Left renal cortex interstitium (tissue), 4 donors: Measurements from ENCODE around the gene CHSY1. TPM values are rescaled to one million over a fixed set of nuclear protein-coding genes. Genes with fewer than 3 reads are reported as not detected.

ENCODE experiments used
- DNase-seq, 4 donors: peaks; one replicate each; pipeline ENCODE4 v3.0.0-alpha.2; 2013; ENCODE audit warnings: low read depth in 4 of 4, low spot score in 2 of 4, missing footprints in 1 of 4
- polyA plus RNA-seq, 4 donors: library from polyadenylated mRNA; unstranded; fragments of 120-200 nt; gene quantifications; one replicate each; pipeline ENCODE4 v1.2.1, GENCODE V29; 2013; ENCODE audit not compliant: insufficient read length in 4 of 4

CHSY1 gene
- polyA plus RNA-seq, 4 donors: 40.0 to 55.7 (median 44.5) TPM

DNA sequence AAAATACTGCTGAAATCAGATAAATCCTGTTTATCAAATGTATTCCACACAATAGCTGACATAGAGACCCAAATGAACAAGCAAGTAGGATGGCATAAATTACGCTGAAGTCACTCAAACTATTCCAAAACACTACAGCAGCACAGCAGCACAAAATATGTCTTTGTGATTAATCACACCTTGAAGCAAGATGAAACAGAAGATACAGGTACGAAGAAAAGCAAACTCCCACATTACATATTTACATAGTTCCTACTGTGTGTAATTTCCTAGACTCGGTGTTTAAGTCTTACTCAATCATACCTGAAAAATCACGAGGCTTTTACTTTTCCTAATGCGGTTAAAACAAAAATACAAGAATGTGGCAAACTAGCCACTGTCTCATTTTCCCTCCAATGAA lies 38.3 kb downstream of the CHSY1 start:
- no peak for DNase-seq

DNA sequence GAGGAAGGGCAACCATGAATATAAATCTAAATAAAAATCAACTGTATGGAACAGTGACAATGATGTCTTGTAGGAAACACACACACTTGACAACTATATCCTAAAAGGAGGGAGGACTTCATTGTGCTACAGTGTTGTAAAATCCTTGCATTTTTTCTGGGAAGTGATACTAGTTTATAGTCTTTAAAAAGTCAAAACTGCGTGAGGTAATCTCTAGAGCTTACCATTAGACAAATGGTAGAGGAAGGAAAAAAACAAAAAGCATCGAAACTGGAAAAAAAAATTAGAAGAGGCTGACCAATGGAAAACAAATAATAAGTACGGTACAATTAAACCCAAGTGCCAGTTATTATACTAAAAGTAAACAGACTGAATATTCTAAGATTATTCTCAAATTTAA lies 38.7 kb downstream of the CHSY1 start:
- DNase-seq: no peak

DNA sequence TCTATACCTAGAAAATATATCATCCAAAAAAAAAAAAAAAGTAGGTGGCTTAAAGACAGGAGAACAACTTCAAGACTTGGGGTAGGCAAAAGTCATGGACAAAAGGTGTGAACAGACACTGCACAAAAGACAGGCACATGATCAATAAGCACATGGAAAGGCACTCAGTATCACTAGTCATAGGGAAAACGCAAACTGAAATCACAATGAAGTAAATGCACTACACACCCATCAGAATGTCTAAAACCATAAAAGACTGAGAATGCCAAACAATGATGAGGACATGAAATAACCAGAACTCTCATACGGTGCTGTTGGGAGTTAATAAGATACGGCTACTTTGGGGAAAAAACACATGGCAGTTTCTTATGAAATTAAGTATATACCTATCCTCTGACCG lies 40.0 kb downstream of the CHSY1 start:
- no peak for DNase-seq

DNA sequence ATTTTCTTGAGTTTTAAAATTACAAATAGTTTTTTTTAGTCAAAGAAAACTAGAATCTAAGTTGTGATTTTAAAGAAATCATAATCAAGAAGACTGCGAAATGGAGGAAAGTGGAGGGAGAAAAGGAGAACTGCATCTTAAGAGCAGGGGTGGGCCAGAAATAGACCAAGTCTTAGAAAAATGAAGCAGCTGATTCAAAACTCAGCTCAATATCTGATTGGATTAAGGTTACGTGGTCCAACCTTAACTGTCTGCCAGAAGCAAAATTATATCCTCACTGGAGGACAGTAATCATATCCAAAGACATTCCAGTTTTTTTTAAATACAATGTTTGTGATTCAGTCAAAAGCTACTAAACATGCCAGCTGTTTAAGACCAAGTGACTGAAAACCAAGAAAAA lies 41.4 kb downstream of the CHSY1 start:
- DNase-seq: no peak

DNA sequence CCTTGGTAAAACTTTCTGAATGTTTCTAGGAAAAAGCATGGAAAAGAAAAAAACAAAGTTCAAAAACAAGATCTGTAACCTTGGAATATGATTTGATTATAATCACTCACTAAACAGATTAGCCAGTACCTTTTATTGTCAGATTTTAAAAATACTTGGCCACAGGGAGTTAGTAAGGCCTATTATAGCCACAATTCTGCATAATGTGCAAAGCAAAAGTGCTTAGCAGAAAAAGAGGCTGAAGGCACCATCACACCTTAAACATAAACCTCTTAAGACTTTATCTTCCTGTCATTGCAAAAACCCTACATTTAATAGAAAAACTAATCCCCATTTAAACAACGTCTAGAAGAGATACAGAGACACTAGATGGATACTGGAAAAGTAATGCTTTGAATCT lies 41.8 kb downstream of the CHSY1 start:
- no peak for DNase-seq

DNA sequence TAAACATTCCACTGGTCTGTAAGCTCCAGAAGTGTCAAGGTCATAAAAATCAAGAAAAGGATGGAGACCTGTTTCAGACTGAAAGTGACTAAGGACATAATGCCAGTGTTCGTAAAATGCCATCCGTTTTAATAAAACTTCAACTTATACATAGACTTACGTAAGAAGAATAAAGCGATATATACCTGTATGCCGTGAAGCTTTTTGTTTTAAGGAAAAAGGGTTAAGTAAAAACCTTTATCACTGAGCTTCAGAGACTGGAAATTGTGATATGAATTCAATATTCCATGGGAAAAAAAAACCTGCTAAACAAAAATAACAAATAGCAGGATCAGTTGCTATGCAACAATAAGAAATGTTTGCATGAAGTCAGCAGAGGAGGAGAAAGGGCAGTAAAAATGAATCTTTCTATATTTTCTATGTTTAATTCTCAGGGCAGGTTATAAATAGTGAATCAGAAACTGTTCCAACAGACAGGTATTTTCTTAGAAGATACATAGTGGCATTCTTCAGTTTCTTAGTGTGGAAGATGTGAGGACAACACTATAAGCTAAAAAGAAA lies 42.5 kb downstream of the CHSY1 start:
- DNase-seq: no peak

DNA sequence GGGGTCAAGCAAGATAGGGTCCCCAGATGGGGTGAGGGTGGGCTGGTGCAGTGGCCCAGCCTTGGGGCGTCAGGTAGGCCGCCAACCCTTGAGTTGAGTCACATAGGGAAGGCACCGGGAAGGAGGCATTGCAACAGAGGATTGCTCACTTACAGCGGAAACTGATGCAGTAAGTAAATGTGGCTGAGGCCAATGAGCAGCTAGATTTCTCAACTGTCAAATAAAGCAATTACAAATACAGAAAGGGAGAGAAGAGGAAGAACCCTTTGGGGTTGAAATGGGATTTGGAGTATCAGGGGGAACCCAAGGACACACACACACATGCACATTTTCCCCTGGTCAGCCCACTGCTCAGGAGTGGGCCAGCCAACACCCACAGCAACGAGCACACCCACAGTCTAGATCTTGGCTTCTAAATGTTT lies 44.0 kb downstream of the CHSY1 start:
- DNase-seq: no peak

DNA sequence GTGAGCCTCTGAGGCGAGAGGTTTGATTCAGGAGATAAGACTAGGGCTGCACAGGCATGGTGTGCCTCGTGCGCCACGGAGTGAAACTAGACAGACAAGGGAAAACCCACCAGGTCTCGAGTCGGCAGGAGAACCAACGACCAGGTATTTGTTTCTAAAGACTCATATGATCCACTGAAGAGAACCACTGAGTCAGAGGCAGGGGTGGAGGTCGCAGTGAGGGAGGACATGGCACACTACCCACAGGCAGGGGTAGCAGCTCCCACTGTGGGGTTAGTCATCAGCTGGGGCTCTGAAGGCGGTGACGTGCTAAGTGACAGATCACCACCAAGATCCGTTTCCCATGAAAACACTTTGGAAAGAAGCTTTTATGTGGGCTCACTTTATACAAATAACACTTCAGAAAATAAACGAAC lies 45.7 kb downstream of the CHSY1 start:
- DNase-seq: no peak

DNA sequence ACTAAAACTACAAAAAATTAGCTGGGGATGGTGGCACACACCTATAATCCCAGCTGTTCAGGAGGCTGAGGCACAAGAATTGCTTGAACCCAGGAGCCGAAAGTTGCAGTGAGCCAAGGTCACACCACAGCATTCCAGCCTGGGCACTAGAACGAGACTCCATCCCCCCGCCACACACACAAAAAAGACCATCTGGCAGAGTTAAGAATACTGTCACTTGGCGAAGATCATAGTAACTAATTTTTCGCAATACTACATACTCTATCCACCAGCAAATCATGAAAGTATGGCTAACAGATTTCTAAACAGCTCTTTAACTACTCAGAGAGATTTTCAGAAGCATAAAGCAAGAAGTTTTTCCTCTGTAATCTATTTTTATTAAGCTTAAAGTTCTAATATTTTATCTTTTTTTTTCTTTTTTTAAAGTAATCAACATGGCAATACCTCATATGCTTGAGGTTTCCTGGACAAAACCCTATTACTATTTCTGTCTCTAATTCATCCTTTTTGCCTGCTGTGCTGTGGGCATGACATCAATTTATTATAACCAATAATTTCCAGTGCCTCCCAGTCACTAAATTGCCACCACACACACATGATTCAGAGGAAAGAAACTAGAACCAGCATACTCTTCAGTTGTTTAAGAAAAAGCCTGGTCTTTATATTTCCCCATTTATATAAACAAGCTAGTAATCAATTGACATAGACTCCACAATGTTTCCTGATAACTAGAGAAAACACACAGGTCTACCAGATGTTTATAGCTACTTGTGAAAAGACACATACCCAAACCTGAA lies 46.9 kb downstream of the CHSY1 start:
- DNase-seq: no peak

DNA sequence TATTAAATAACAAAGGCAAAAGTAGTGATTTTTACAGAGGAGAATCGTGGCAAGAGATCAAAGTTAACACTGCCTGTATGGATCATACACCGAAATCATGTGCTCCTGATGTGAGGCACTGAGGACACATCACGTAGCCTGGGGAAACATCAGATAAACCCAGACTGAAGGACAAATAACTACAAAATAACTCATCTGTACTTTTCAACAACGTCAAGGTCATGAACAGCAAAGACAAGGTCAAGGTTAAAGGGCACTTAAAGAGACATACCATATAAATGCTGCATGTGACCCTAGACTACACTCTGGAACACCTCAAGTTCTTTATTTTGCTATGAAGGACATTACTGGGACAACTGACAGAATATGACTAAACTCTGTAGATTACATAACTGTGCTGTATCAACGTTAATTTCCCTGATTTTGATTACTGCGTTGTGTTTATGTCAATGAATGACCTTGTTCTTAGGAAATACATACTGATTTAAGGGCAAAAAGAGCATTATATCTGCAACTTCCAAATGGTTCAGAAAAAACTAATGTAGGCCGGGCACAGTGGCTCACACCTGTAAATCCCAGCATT lies 48.1 kb downstream of the CHSY1 start:
- DNase-seq: no peak

DNA sequence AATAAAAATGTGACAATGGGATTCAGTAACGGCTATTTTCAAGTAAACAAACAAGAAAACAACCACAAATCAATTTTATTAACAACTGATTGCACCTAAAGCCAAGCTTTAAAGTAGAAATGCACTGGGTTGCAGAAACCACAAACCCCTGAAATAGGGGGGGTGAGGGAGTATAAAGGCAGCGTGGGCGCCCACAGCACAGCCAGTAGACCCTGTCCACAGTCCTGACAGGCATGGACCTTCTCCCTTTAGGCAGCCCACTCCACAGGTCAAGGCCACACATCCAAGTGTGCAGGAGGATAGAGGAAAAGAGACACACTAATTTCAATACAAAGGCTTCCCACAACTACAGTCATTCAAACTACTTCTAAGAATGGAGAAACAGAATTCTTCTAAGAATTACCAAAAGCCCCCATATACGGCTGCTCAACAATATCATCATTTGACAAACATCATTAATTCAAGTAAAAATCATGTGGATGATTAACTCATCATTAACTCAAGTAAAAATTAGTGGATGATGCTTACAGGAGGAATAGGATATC lies 48.7 kb downstream of the CHSY1 start:
- no peak for DNase-seq

DNA sequence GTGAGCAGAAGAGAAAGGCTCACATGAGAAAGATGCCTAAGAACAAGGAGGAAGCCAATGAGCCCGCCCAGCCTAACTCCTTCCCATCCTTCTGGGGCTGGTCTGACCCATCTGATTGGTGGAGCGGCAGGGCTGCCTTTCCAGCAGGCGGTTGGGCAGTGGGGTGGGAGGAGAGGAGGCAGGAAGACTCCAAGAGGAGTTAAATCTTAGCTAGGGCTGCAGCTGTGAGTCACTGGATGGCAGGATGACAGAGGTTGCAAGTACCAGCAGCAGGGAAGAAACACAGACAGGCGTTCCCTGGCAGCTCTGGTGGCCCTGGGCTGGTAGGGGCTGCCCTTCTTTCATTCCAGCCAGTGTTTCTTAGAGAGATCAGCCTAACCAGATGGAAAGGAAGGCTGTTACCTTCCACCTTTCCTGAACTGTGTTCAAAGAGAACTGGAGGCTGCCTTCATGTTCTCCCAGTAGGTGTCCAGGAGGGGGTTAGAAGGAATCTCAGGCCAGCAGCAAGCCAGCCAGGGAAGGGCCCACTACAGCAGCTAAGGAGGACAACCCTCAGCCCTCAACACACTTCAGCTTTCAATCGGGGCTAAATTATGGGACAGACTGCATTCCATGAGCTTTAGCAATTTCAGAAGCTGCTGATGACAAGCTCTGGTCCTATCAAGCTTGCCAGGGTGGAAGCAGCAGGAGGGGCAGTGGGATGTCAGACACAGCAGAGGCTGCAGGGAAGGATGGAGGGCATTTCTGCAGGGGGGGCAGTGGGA lies 50.3 kb downstream of the CHSY1 start:
- peak in 2 of 4 donors; percentile 40 to 51 for DNase-seq

DNA sequence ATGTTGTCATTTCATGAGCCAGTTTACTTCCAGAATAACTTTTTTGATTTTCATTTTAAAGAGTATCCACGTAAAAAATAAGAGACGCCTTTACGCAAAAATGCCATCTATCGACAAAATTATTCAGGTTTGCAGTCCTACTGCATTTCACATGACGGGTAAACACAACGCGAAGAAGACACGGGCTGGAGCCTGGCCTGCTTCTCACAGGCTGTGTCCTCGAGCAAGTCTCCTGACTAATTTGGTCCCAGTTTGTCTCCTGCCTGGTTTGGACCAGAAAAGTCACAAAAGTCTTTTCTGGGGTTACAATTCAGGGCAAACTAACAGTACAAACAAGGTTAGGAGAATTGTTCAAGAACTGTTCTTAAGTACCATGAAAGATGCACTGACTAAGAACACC lies 51.7 kb downstream of the CHSY1 start:
- DNase-seq: no peak

DNA sequence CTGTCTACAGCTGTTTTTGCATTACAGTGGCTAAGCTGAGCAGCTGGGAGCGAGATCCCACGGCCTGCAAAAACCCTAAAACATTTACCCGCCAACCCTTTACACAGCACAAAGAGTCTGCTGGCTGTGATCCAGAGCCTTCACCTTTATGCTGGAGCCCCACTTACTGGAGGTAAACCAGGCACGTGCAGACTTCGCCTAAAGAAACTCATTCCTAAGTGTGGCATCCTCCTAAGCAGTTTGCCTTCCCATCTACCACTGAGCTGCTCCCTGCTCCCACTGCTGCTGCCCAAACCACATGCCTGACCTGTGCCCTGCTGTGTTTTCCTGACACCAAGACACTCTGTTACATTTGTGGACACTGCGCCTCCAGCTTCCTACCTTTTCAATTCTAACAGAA lies 53.0 kb downstream of the CHSY1 start:
- DNase-seq: no peak

DNA sequence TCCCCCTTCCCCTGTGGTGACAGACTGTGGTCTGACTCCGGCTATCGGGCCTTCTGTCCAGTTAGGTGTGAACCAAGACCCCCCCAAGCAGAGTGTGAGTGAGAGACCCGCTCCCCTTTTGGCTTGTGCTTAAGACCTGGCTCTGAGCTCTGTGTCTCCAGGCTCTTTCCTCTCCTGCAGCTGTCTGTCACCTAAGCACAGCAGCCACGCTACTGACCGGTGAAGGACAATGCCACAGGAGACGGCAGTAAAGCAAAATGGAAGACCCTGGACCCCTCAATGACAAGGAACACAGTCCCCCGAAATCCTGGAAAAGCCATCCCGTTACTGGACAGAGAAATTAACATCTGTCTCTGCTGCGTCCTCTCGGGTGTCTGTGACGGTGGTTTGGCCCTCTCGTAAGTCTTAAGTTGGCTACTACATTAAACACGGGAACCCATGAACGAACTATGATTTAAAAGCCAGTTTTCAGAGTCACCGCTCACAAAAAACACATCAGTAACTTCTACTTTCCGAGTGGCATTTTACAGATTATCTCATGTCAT lies 53.7 kb downstream of the CHSY1 start:
- DNase-seq: no peak

DNA sequence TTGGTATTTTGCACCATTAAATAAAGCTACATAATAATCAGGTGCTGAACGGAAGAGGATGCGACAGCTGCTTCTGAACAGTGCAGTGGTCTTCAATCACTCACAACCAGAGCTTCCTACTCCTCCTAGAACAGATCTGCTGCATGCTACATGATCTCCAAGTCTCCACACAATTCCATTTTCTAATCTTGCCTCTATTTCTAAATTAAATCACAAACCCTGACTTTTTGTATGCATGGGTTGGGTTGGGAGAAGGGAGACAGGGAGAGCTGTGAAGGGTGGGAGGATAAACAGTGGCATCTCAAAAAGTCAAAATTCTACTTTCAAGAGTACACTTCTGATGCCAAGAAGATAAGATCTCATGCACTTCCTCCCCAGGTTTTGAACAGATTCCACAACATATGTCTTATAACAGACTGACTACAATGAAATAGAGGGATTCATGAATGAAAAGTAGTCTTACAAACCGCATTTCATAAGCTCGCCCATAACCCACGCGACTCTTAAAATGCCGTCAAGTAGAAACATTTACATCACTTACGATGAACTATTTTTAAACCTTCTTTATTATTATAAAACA lies 57.2 kb downstream of the CHSY1 start:
- DNase-seq: no peak

DNA sequence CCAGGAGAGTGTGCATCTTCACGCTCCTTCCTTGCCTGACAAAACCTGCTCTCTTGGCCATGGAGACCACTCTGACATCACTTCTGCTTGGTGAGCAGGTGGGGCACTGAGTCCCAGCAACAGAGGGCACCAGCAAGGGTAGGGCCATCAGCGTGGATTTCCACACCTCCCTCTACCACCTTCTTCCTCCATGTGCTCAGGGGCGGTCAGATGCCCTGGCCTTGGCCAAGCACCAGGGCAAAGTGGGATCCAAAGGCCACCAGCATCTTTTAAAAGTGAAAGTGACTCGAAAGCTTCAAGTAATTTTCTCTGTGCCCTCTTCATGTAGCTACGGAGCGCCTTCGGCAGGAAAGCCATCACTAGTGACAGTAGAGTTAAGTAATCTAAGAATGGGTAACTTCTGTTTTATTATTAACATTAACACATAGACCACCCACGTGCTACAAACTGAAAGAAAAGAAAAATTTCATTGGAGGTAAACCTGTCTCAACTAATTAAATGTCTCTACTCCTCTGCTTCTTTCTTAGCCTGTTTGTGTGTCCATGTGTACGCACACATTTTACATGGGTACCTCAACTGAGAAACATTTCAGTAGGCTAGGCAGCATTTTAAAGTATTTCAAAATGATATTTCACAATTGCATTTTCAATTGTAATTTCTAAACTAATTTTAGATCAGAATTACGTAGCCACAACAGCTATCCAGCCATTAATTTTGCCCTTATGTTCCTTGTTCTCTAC lies 57.9 kb downstream of the CHSY1 start:
- no peak for DNase-seq

DNA sequence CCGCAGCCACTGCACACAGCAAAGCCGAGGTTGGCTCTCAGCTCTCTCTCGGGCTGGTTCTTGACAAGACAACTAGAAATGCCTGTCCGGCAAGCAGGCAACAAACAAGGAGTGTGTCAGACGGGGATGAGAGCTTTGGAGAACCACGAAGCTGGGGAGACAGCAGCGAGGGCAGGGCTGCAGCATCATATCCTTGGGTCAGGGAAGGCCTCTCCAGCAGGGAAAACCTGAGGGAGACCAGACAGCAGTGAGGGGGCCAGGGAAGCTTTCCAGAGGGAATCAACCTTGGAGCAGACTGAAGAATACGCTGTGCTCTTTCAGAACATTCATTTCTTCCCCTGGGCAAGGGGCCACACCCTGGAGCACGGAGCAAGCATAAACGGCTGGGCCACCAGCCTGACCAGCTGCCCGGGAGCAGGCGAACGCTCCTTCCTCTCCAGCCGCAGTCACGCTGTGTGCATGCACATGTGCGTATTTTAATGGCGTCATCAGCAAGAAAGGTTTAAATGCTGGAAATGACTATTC lies 58.7 kb downstream of the CHSY1 start:
- no peak for DNase-seq

DNA sequence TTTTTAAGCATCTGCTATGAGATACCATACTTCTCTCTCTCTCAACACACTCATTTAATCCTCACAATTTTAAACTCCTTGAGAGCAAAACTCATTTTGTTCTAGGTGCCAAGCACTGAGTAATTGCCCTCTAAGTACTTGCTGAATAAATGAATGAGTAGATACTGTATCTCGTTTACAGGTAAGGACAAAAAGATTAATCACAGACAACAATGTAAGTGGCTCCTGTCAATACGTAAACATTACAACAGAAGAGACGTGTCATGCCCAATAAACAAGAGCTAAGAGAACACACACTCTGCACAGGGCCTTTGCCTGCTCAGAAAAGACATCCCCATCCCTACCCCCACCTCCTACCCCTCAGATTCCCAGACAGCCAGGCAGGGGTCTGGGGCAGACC lies 59.8 kb downstream of the CHSY1 start:
- DNase-seq: no peak

DNA sequence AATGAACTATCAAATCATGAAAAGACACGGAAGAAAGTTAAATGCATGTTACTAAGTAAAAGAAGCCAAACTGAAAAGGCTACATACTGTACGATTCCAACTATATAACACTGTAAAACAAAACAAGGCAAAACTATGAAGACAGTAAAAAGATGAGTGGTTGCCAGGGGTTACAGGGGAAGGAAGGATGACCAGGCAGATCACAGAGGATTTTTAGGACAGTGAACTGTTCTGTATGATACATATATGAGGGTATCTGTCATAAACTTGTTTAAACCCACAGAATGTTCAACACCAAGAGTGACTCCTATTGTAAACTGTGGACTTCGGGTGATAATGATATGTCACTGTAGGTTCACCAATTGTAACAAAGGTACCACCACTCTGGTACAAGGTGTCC lies 60.6 kb downstream of the CHSY1 start:
- no peak for DNase-seq
